ENCODE measurements around the gene NRXN2.
"Not testable (repeated sequence)": the region's sequence is repeated elsewhere in the genome, so short reads cannot be mapped to it uniquely, and the experiment has no call there.

NRXN2 gene

DNA sequence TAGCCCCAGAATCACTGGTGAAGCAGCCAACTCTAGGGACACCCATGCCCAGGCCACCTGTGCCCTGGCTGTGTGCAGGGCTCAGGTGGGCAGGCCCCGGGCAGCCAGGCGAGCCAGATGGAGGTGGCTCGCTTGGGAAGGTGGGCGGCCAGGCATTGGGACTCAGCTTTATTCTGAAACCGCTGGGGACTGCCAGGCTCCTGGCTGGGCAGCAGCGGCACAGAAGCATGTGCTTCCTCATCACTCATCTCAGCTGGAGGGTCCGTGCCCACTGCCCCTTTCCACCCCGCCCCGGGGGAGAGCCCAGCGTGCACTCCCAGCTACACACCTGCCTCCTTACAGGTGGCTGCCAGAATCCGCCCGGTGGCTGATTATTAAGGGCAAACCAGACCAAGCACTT lies 159.0 kb downstream of the NRXN2 start:
- no peak for DNase-seq (ENCODE audit: low spot score)

DNA sequence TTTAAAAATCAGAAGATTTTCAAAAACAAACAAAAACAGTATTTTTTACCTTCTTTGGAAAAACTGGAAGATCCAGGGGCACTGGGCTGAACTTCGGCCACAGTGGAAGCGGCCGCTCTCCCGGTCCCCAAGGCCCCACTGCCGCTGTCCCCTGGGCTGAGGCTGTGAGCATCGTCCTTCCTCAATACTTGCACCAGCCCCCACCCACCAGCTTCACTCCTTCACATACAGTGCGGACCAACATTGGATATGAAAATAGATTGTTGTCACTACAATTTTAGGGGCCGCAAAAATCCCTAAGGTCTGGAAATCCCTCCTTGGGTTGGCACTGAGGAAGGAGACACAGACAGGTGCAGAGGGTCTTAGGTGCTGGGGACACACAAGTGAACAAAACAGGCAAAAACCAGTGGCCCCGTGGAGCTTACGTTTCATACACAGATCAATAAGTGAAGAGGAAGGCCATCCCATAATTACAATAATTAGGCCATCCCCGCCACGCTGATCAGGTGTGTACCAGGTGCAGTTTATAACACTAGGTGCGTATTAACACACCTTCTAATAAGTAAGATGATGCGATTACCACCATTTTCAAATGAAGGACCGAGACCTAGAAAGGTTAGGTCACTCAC lies 160.2 kb downstream of the NRXN2 start:
- no peak for DNase-seq (ENCODE audit: low spot score)

DNA sequence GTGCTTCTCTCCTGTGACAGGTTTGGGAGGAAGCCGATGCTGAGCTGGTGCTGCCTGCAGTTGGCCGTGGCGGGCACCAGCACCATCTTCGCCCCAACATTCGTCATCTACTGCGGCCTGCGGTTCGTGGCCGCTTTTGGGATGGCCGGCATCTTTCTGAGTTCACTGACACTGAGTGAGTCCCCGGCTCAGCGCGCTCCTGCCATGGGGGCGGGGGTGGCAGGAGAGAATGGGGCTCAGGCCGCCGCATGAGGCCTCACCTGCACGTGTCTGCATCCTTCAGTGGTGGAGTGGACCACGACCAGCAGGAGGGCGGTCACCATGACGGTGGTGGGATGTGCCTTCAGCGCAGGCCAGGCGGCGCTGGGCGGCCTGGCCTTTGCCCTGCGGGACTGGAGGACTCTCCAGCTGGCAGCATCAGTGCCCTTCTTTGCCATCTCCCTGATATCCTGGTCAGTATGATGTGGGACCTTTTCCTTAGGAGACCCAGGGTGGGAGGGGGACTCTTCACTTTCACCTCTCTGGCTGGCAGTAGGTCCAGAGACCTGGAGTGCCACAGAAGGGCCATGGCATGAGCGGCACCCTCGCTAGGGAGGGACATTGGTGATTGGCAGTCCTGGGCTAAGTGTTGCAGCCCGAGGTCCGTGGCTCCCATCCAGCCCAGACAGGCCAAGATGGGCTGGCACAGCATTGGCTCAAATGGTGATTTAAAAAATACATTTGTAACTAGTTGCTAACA lies 160.8 kb downstream of the NRXN2 start:
- DNase-seq (ENCODE audit: low spot score), result no peak

DNA sequence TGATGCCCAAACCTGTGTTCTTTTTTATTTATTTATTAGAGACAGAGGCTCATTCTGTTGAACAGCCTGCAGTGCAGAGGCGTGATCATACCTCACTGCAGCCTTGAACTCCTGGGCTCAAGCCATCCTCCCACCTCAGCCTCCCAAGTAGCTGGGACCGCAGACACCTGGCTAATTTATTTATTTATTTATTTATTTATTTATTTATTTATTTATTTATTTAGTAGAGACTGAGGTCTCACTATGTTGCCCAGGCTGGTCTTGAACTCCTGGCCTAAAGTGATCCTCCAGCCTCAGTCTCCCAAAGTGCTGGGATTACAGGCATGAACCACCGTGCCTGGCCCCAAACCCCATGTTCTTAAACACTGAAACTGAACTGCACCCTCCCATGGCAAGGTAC lies 161.6 kb downstream of the NRXN2 start:
- not testable (repeated sequence) for DNase-seq (ENCODE audit: low spot score)

DNA sequence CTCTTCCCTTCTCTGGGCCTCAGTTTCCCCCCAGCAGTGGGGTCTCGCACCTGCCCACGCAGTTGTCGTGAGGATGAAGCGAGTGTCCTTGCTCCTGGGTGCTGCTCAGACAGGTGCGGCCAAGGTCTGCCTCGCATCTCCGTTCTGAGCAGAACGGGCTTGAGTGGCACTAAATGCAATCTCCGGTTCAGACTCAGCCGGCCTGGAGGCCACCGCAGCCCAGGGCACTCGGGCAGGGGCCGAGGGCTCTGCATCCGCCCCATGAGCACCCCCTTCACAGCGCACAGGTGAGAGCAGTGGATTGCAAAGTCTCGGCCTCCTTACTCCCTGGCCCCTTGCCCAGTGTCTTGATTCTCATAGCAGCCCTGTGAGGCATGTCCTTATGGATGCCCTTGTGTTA lies 162.1 kb downstream of the NRXN2 start:
- DNase-seq (ENCODE audit: low spot score), result no peak

DNA sequence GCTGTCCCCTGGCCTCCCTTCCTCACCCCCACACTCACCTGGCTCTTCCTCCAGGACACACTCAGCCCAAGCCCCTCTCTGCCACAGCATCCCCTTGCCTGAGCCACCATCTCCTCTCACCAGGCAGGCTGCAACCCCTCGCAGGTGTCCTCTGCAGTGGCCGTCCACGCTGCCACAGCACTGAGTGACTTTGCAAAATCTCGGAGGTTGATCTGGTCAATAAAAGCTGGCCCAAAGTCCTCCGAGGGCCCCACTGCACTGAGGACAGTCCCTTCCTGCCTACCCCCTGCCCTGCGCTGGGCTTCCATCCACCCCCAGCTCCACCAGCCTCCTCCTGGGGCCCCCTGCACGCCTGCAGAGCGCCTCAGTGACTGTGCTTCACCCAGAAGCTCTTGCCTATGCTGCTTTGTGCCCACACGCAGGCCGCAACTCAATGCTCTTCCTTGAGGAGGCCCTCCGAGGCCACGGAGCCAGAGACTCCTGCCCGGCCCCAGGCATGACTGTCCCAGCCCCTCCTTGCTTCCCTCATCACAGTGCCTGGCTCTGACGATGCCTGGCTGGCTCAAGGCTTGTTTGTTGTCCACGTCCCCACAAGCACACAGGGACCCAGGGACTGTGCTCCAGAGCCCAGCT lies 162.7 kb downstream of the NRXN2 start:
- no peak for DNase-seq (ENCODE audit: low spot score)

DNA sequence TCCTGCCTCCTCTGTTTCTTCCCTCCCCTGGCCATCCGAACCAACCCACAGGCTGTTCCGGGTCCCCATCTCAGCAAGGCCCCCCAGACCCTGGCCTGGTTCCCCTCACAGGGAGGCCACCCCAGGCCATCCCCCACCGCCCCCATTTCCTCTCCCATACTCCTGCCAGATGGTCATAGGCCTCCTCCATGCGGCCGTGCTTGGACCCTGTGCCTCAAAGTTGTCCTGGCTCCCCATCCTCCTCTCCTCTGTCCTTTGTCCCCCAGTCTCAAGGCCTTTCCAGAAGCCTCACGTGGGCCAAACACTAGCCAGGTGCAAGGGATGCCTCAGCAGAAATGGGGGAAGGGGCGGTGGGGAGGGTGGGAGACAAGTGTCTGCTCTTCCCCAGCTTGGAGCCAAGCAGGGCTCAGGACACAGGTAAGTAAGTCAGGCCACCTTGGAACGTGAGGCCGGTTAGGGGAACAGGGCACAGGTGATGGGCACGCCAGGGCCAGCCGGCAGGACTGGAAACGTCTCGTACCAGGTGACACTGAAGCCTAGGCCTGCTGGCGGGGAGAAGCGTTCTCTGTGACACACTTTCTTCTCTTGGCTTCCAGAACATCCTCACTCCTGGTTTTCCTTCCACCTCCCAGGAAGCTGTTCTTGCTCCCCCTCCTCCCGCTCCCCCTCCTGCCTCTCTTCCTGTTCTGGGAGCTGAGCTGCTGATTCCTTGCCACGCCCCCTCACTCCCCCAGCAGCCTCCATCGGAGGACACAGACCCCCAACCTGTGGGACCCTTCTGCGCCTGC lies 163.5 kb downstream of the NRXN2 start:
- DNase-seq (ENCODE audit: low spot score), result no peak

DNA sequence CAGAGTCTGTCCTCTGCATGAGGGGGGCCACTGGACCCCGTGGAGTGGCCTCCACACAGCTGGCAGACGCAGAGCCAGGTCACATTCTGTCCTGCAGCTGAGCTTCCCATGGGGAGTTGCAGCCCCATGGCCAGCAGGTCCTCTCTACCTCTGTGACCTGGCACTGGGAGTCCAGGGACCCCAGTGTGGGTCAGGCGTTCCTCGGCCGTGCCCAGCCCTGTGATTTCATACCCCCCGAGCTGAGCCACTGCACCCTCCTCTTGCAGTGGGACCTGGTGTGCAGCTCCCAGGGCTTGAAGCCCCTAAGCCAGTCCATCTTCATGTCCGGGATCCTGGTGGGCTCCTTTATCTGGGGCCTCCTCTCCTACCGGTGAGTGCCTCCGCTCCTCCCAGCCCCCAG lies 164.1 kb downstream of the NRXN2 start:
- DNase-seq (ENCODE audit: low spot score), result no peak

DNA sequence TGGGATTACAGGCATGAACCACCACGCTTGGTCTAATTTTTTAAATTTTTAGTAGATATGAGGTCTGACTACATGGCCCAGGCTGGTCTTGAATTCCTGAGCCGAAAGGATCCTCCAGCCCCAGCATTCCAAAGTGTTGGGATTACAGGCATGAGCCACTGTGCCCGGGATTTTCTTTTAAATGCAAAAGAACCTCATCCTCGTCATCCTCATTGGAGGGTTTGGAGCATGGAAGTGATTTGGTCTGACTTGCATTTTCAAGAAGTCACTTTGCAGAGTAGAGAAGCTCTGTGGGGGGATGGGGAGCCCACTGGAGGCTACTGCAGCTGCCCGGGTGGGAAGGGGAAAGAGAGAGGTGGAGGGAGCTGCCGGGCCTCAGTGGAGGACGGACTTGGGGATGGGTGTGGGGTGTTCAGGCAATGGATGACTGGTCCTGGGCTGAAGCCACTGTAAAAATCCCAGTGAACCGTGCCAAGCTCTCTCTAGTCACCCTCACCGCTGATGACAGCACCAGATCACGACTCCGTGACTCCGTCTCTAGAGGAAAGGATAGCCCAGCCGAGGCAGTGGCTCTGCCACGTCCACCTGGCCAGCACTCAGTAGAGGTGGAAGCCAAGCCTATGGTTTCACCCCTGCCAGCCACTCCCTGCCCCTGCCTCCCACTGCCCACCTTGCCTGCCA lies 164.8 kb downstream of the NRXN2 start:
- no peak for DNase-seq (ENCODE audit: low spot score)

DNA sequence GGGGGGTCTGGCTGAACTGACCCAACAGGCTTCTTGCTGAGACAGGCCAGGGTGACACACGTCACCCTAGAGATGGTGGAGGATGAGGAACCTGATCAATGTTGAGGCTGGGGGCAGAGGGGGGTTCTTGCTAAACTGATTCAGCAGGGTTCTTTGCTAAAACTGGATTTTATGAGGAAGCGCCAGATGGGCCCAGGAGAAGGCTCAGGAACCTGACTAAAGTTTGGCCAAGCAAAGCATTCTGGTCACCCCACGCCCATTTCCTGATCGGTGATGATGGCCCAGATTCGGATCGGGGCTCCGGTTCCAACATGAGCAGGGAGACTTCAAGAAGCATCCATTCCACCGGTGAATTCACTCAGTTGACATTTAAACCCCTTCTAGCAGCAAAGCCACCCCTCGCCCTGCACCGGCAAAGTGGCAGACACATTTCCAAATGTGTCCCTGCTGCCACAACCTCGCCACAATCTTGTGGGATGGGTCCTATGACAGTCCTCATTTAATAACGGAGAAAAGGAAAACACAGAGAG lies 166.2 kb downstream of the NRXN2 start:
- no peak for DNase-seq (ENCODE audit: low spot score)
